Measurements from ENCODE around the gene PHOSPHO1.

PHOSPHO1 gene

DNA sequence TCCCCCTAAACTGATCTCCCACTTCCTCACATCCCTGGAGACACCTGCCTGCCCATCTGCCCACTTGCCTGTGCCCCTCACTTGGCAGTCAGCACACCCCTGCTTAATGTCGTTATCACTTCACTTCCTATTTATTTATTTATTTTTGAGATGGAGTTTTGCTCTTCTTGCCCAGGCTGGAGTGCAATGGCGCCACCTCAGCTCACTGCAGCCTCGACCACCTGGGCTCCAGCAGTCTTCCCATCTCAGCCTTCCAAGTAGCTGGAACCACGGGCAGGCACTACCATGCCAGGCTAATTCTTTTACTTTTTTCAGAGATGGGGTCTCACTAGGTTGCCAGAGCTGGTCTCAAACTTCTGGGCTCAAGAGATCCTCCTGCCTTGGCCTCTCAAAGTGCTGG lies 23.5 kb upstream of the PHOSPHO1 start:
- TF ChIP-seq, protein P1, sequence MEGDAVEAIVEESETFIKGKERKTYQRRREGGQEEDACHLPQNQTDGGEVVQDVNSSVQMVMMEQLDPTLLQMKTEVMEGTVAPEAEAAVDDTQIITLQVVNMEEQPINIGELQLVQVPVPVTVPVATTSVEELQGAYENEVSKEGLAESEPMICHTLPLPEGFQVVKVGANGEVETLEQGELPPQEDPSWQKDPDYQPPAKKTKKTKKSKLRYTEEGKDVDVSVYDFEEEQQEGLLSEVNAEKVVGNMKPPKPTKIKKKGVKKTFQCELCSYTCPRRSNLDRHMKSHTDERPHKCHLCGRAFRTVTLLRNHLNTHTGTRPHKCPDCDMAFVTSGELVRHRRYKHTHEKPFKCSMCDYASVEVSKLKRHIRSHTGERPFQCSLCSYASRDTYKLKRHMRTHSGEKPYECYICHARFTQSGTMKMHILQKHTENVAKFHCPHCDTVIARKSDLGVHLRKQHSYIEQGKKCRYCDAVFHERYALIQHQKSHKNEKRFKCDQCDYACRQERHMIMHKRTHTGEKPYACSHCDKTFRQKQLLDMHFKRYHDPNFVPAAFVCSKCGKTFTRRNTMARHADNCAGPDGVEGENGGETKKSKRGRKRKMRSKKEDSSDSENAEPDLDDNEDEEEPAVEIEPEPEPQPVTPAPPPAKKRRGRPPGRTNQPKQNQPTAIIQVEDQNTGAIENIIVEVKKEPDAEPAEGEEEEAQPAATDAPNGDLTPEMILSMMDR (conservative IDR thresholded peaks at IDR 0.05; ENCODE audit: low read length), result no peak
- no peak overlapping the region for H3K4me3 ChIP-seq (ENCODE audit: low read length)
- no peak for DNase-seq (ENCODE audit: low read depth)

DNA sequence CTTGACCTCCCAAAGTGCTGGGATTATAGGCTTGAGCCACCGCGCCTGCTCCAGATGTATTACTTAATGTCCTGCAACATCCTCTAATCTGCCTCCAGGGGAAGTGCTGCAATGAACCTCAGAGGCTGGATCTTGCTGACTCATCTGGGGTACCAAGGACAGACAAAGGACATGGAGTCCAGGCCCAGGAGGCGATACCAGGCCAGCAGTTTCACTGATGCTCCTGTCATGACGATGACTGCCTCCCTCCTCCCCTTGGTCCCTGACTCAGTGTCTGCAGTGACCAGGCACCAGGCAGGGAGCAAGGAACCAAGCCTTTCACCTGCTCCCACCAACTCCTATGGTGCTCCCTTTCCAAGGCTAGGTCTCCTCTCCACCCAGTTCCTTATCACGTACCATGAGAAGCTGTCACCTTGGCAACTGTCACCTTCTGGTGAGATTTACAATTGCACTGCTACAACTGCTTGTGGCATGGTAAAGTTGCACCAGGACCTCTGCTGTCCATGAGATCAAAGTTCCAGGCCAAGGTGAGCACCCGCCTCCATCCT lies 21.6 kb upstream of the PHOSPHO1 start:
- DNase-seq (ENCODE audit: low read depth), result peak; percentile 40
- TF ChIP-seq, protein P1 (conservative IDR thresholded peaks at IDR 0.05; ENCODE audit: low read length), result no peak
- no peak overlapping the region for H3K4me3 ChIP-seq (ENCODE audit: low read length)

DNA sequence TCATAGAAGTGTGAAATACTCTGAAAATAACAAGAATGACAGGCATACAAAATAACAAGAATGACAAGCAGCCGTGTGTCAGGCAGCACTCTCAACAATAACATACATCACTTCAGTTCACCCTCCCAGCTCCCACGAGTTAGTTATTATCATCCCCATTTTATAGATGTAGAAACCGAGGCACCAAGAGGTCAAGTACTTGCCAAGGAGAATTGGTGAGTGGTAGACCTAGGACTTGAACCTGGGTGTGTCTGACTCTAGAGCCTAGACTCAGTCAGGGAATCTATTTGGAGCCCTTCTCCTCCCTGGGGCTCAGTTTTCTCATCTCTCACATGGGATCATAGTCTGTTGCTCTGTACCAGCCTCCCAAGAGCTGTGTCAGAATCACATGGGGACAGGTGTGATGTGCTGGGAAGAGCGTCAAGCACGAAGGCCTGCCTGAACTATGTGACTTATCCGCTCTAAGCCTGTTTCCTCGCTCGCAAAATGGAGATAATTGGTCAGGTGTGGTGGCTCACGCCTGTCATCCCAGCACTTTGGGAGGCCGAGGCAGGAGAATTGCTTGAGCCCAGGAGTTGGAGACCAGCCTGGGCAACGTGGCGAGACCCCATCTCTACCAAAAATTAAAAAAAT lies 19.4 kb upstream of the PHOSPHO1 start:
- DNase-seq (ENCODE audit: low read depth), result no peak
- TF ChIP-seq, protein P1 (conservative IDR thresholded peaks at IDR 0.05; ENCODE audit: low read length), result no peak
- no peak overlapping the region for H3K4me3 ChIP-seq (ENCODE audit: low read length)

- TF ChIP-seq, protein P1 (conservative IDR thresholded peaks at IDR 0.05; ENCODE audit: low read length), result no peak
- no peak overlapping the region for H3K4me3 ChIP-seq (ENCODE audit: low read length)
- peak; percentile 40 for DNase-seq (ENCODE audit: low read depth)
Measured at GRCh38 chr17:49249292-49249794, 18.8 kb upstream of the PHOSPHO1 start.

GRCh38 chr17:49247944-49248343 lies 17.4 kb upstream of the PHOSPHO1 start:
- TF ChIP-seq, protein P1 (conservative IDR thresholded peaks at IDR 0.05; ENCODE audit: low read length), result no peak
- no peak for DNase-seq (ENCODE audit: low read depth)

DNA sequence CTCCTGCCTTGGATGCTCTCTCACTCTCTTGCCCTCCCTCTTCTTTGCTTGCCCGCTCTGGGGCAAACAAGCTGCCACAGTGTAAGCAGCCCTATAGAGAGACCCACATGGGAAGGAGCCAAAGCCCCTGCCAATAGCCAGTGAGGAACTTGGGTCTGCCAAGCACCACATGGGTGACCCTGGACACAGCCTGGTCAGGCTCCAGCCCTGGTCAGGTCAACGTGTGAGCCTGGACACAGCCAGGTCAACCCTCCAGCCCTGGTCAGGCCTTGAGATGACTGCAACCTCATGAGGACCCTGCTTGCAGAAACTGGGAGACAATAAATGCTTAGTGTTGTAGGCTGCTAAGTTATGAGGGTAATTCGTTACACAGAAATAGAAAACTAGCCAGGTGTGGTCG lies 14.3 kb upstream of the PHOSPHO1 start:
- TF ChIP-seq, protein P1 (conservative IDR thresholded peaks at IDR 0.05; ENCODE audit: low read length), result no peak
- no peak overlapping the region for H3K4me3 ChIP-seq (ENCODE audit: low read length)
- DNase-seq (ENCODE audit: low read depth), result no peak

More at GRCh38 chr17:49247944-49248343, 17.4 kb upstream of the PHOSPHO1 start:
- no peak overlapping the region for H3K4me3 ChIP-seq (ENCODE audit: low read length)

DNA sequence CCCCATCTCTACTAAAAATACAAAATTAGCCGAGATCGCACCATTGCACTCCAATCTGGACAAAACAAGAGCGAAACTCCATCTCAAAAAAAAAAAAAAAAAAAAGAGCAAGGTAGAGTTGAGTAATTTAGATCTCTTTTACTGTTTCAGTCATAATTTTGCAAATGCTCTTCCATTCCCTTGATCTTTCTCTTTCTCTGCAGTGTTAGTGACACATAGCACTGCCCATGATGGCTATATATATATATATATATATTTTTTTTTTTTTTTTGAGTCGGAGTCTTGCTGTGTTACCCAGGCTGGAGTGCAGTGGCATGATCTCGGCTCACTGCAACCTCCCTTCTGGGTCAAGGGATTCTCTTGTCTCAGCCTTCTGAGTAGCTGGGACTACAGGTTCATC lies 12.2 kb upstream of the PHOSPHO1 start:
- TF ChIP-seq, protein P1 (conservative IDR thresholded peaks at IDR 0.05; ENCODE audit: low read length), result no peak
- no peak overlapping the region for H3K4me3 ChIP-seq (ENCODE audit: low read length)
- no peak for DNase-seq (ENCODE audit: low read depth)
